NCI-H128 (cell line): Measurements from ENCODE around the gene GHRL.
"Not testable (repeated sequence)": the region's sequence is repeated elsewhere in the genome, so short reads cannot be mapped to it uniquely, and the experiment has no call there.

ENCODE experiments used
- DNase-seq: peaks from one replicate; lab custom pipeline; 2025; ENCODE audit not compliant: unreplicated experiment; lab: John Stamatoyannopoulos, UW

Gene GHRL

DNA sequence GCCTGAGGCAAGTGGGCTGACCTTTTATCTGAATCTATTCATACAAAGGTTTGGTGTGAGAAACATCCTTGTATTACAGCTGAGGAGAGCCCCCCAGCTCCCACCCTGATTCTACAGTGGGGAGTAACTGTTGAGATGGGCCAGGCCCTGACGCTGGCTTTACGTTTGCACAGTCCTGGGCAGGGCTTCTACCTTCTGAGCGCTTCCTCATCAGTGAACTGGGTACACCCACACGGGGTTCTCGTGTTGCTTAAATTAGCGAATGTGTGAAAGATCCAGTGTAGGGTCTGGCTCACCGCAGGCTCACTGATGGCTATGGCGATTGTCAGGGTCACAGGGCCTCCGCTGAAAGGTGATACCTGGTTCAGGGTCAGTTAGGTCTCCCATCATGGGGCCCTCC is 7.3 kb upstream of the GHRL start:
- DNase-seq: no peak

DNA sequence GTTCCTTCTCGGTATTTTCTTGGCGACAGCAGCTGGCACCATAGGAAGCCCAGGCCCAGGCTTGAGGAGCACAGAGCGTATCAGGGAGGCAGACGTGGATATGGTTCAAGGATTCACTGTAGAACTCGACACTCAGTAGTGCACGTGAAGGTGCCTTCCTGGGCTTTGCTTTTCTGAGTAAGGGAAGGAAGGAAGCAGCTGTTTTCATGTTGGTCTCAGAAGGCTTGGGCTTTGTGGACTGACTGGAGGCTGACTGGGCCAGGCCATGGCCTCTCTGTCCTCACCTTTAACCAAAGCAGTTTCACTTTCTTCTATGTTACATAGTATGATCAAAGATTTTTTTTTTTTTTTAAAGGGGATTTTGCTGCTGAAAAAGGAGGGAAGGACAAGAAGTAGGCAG is 6.9 kb upstream of the GHRL start:
- DNase-seq: no peak

DNA sequence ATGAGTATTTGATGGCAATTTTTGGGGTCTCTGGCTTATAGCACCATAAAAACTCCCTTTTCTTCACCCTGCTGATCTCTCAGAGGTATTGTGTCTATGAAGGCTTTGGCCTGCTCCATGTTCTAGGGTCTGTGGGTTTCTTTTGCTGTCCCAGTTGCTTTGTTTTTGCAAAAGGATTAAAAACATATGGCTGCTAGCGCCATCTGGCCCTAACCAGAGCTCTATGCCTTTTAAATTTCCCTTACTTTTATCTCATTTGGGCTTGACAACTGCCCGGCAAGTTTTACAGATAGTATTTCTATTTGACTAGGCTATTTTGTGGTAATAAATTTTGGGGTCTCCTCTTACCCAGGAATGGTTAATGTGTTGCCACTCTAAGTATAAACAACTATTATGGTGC is 6.4 kb upstream of the GHRL start:
- DNase-seq: no peak

DNA sequence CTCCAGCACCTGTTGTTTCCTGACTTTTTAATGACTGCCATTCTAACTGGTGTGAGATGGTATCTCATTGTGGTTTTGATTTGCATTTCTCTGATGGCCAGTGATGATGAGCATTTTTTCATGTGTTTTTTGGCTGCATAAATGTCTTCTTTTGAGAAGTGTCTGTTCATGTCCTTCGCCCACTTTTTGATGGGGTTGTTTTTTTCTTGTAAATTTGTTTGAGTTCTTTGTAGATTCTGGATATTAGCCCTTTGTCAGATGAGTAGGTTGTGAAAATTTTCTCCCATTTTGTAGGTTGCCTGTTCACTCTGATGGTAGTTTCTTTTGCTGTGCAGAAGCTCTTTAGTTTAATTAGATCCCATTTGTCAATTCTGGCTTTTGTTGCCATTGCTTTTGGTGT is 5.3 kb upstream of the GHRL start:
- DNase-seq: not testable (repeated sequence)

DNA sequence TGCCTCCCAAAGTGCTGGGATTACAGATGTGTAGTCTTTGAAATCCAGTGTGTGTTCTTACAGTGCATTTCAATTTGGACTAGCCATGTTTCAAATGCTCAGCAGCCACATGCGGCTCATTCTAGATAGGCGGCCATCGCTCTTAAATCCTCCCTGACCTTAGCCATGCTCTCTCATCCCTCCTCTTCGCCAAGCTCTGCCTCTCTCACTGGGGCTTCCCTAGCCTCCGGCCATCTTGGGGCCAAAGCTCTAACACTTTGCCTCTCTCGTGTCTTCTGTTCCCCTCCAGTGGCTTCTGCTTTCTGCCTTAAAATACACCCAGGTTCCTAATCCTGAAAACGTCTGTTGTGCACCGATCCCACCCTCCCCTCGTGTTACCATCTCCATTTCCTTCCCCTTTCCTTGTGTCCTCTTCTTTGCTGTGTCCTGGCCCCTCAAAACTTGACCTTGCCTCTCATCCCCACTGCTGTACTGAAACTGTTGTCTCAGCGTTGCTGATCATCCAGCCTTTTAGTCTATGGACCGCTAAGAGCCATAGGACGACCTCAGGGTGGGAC is 1.4 kb upstream of the GHRL start:
- DNase-seq: no peak

DNA sequence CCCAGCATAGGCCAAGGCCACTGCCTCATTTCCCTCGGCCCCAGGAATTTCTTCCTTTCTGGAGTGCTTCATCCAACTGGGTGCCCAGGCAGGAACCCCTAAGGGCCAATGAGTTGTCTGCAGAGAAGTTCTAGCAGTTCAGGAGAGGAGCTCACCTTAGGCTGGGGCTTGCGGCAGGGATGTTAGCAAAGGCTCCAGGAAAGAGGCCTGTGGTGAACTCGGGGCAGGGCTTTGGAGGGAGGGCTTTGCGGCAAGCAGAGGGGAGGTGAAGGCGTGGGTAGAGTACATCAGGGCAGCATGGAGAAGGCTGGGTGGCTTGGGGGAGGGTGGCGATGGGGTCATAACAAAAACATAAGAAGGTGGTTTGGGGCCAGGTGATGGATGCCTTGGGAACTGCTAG is 1.1 kb downstream of the GHRL start:
- DNase-seq: no peak

DNA sequence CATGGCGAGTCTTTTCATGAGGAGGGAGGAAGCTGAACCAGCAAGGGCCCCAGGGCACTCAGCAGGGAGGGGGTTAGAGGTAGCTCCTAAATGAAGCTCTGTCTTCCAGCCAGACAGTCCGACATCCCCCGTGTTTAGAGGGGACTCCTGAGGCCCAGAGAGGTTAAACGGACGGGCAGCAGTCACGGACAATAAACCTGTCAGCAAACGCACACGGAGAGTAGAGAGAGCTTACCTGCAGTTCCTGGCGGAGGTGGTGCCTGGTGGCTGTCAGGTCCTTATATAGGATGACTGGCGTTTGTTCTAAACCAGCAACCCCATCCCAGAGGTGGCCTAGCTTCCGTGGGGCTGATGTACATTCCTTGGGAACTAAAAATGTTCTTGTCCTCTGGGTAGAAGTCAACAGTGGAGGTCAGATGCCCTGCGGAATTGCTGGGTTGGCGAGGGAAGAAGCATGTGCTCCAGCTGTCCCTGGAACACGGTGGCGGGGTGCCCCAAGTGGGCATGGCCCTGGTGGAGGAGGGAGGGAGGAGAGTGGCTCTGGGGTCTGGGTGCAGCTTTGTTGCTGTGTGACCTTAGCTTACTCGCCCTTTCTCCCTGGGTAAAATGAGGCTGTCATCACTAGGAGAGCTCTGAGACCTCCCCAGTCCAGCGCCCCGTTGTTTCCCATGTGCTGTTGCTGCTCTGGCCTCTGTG is 2.1 kb downstream of the GHRL start:
- no peak for DNase-seq

DNA sequence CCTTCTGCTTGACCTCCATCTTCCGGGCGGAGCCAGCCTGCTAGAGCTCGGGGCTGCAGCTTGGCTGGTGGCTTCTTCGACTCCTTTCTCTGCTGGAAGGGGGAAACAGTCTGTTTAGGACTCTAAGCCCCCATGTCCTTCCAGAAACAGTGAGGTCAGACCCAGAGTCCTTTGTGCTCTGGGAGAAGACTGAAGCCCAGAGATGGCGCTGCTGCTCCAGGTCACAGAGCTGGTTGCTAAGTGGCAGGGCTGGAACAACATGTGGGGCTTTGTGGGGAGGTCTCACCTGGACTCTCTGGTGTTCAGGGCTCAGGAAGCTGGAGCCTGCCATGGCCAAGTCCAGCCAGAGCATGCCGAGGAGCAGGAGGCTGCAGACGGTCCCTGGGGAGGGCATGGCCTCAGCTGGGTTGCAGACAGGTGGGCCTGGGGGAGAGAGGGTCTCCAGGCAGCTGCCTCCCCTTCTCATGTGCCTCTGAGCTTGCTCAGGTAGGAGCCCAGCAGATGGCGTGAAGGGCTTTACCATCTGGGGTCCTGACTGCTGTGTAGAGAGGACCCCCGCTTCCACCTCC is 2.9 kb downstream of the GHRL start:
- DNase-seq: no peak

DNA sequence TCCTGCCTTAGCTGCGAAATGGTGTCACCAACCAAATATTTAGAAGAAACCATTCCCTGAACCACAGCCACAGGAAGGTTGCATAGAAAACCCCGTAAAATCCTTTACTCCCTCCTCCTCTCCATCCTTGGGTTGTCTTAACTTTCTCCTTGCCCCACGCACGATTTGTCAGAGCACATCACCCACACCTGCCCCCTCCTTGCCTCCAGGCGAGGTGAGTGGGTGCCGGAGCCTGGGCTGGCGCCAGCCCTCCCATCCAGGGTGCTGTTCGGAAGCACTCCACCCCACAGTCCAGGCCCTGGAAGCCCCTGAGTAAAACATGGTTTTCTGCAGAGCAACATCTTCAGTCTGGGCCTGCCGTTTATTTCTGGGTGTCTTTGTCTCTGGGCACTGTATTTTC is 3.7 kb downstream of the GHRL start:
- no peak for DNase-seq

DNA sequence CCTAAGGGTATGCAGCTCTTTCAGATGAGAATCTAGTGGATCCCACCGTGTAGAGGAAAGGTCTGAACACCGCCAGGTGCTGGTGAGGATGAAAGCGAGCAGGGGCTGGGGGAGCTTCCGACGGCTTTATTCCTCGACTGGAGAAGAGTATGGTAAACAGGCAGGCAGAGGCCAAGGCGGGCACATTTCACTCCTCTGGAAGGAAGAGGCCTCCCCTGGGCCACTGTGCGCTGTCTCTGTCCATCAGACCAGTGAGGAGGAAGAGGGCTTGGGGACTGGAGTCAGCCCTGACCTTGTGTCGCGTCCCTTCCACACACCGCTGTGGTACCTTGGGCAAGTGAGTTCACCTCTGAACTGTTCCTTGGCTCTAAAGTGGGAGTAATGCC is 4.2 kb downstream of the GHRL start:
- no peak for DNase-seq

DNA sequence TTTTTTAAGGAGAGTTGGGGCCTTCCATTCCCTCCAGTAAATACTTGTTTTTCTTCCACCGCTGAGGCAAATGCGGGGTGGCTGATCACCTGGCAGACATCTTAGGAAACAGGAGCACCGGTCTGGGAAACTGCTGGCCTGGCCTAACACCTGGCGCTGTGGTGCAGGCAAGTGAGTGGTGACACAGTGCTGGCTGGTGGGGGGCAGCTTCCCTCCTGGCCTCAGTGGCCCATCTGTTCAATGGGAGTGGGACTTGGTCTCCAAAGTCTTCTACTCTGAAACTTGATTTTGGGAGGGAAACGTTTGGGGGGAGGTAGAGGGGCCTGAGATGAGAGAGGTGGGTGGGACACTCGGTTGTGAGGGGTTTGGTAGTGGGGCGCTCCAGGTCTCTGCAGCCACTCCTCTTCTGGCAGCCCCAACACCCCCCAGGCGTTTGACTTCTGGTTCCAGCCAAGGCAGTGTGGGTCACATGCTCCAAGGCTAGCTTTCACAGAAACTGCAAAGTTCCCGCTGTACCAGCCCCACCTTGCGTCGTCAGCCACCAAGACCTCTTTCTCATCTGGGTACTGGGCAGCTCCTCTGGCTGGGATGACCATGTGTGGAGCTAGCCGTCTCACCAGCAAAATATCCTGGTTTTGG is 4.7 kb downstream of the GHRL start:
- DNase-seq: no peak

DNA sequence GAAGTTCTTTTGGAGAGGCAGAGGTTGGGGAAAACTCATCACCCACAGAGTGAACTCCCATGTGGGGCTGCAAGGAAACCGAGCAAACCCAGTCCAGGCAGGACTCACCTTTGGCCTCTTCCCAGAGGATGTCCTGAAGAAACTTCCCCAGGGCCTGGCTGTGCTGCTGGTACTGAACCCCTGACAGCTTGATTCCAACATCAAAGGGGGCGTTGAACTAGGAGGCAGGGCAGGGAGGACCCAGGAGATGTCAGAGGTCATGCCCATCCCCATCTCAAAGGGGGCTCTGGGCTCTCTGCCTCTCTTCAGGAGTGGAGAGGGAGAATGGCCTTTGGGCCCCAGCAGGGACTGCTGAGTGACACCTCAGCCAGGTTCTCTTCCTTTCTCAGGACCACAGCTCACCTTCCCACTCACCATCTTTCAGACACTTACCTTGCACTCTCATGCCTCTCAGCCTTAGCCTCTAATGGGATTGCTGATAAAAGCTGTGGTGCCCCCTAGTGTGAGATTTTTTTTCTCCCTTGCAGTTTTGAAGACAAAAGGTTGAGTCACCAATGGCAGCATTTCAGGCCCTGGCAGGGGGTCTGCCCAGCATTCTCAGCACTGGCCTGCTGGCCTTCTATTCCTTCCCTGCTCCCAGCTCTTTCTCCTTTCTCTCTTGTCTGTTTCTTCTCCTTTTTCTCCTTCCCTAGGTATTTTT is 6.0 kb downstream of the GHRL start:
- DNase-seq: no peak

DNA sequence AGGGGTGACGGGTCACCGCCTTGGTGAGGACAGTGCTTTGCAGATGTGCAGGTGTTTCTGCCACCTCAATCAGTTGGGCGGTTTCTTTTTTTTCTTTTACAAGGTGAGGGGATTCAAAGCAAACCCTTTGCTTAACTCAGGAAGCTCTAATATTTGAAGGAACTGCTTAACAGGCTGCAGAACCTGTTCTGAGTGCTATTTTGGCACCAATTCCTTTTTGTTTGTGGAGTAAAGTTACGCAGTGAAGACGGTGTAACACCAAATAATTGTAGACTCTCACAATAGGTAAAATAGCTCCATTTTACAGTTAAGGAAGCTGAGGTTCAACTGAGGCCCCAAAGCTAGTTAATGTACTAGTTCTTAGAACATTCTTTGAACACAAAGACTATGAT is 6.6 kb downstream of the GHRL start:
- DNase-seq: no peak

DNA sequence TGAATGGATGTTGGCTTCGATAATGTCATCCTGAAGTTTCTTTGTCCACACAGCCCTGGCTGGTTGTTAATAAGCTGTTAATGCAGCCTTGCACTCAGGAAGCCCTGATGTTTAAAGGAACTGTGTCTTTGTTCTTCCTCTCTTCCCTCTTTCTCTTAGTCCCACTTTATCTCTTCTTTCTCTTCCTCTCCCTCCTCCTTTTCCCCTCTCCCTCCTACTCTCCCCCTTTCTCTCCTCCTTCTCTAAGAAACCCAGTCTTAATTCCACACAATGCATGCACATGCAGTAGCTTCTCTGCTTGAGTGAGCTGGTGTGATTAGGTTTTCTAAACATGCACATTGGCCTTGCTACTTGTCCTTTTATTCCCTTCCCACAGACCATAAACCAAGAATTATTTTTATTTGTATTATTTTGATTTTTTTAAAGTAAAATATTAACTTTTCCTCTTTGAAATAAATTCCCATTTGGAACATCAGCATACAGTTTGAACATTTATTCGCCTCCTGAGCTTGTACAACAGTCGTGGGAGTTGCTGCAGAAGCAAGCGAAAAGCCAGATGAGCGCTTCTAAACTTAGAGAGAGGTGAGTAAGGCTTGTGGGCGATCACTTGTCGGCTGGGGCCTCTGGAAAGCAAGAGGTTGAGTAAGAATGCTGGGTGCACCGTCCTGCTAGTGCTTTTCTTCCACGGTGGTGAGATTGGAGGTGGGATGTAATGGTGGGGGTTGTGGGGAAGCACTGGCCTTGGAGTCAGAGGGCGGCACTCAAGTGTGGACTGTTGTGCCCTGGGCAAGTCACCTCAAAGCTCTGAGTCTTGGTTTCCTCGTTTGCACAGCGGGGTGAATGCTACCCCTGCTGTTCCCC is 7.2 kb downstream of the GHRL start:
- no peak for DNase-seq

DNA sequence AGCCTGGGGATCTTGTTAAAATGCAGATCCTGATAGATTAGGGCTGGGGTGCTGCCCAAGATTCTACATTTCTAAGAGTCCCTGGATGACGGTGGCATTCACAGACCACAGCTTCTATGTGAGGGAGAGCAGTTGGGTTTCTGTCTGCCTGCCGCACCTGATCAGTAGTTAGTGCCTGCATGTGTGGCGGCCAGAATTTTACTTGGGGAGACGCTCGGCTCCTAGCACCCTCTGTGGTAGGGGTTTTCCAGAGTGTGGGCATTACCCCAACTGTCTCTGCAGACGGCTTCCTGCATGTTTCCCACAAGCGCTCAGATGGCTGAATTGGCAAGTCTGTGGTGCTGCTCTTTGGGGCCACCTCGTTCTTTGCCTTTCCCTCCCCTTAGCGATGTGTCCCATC is 8.3 kb downstream of the GHRL start:
- no peak for DNase-seq

DNA sequence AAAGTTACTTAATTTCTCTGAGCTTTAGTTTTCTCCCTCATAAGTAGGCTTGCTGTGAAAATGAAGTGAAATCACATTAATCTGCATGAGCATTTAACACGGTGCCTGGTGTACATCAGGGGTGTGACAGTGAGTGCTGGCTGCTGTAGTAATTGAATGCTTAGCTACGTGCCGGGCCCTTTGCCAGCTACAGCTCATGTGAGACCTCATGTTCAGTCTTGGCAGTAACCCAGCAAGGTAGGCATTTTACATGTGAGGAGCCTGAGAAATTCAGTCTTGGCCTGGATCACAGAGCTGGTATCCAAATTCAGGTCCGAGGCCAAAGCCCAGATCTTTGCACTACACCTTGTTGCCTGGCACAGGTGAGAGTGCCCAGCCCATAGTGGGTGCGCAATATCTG is 9.1 kb downstream of the GHRL start:
- DNase-seq: no peak

DNA sequence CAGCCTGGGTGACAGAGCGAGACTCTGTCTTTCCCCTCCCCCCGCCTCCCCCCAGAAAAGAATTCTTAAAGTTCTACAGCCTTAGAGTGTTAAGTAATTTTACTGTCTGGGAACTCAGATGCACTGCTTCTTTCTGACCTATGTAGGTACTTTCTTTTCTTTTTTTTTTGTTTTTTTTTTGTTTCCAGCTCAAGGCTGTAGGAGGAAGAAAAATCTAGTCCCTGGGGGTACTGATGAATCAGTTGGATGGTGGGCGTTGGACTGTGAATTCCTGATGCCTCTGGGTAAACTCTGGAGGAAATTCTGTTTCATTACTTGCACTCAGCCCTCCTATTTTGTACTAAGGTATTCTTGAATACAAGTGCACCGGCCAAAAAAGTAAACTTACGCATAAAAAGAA is 10.8 kb downstream of the GHRL start:
- no peak for DNase-seq

DNA sequence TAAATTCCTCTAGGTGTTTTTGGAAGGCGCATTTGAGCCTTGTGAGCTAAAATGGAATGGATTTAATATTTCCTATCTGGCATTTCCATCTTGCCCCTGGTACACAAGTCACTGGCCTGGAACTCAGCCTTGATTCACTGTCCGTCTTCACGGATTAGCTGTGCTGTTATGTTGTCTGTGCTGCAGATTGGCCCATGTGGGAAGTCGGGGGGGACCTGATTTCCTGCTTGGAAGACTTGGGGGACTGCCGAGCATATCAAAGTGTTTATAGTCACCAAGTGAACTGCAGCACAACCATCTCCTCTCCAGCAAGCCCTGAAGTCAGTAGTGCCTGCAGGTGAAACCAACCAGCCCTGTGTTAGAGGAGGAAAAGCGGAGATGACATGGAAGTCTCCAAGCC is 12.2 kb downstream of the GHRL start:
- DNase-seq: no peak

DNA sequence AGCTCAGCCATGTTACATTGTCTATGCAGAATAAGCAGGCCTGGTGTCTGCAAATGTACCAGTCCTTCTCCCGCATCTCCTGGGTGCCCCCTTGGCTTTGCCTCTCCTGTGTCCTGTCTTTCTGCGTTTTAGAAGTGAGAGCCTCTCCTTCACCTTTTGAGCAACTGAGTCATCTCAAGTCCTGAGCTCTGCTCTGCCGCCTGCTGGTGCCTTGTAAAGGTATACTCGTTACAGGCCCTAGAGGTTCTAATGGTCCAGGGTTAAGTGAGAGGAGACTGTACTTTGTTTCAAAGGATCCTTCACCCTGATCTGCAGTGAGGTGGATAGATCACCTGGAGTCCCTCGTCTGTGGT is 12.6 kb downstream of the GHRL start:
- no peak for DNase-seq

DNA sequence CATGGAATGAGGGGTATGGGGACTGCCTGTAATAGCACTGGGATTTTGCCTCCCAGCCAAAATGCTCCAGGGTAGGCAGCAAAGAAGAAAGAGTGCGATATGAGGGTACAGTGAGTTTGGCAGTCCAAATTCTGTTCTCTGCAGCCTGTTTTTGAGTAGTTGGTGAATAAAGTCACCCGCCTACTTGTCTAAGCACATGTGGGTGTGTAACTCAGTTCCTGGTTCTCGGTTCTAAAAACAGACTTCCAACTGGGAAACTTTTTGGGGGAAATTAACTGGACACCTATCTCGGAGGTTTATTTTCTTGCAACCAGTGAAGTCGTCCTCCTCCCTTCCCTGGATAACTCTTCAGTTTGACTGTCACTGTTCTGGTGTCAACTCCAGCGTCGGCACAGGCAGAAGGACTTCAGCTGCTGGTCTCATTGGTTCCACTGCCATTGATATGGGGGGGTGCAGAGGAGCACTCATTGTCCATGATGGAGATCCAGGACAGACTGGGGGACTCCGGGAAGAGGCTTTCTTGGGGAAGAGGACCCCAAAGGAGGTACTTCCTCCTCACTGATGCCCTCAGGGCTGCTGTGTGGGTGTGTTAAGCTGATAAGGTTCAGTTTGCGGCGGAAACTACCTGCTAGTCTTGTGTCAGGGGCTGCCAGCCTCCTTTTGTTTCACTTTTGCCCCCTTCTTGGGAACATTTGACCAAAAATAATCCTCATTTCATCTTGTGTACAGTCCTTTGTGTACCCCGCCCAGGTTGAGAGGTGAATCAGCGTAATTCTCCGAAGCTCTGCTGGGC is 13.2 kb downstream of the GHRL start:
- no peak for DNase-seq
